SK-N-MC (cell line): ENCODE results near the gene DCBLD1.

Source experiments
- EZH2 ChIP-seq: fragments of 200-600 bp; sonication (generic); IDR thresholded peaks from one replicate; pipeline ENCODE4 v1.6.1; 2017; ENCODE audit warnings: antibody characterized with exemption
- FOXP2 ChIP-seq: optimal IDR thresholded peaks from 2 replicates; pipeline ENCODE3; 2011; ENCODE audit warnings: mild to moderate bottlenecking, moderate library complexity; ENCODE audit not compliant: insufficient read depth; ENCODE audit errors: extremely low read length, control extremely low read depth
- POLR2AphosphoS5 ChIP-seq: IDR thresholded peaks from 2 replicates; pipeline ENCODE4 v1.6.1; 2012; ENCODE audit warnings: mild to moderate bottlenecking, low read depth, low read length, borderline replicate concordance

DNA sequence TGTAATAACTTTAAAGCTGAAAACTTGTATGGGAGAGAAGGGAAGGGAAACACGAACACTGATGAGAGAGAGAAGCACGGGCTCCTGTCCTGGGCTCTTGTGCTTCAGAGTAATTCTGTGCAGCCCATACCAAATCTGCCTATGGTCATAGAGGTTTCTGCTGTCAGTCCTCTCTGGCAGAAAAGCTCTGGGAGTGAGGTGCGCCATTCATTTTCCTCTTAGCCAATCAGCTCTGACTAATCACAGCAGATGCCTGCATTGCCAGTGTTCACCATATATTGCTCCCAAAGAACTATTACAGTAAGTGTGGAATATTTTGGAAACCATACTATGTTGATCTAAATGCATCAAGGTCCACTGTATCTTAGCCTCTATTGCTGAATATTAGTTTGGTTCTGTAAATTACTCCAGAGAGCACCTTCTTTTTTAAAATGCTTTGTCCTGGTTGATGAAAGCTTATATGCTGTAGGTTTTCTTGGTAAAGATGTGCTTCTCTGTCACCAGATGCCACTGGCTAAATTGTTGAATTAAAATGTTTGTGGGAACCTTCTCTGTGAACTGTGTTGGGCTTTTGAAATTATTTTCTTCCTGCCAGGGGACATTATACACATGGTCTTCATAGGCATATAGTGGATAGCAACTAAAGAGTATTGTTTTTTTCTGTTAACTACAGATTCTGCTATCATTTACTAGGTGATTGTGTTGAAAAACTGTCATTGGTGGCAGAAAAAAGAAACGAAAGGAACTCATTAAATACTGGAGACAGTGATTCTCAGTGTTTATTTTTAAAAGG, 38.3 kb downstream of the DCBLD1 start:
- TF ChIP-seq EZH2 (no peak), POLR2AphosphoS5 (no peak), FOXP2 (no peak)
